ENCODE results near the gene SELENOH. TPM values are rescaled to one million over a fixed set of nuclear protein-coding genes. Genes with fewer than 3 reads are reported as not detected.

The SELENOH gene
- total RNA-seq, 2 experiments from 2014 or later = 148 to 162 TPM

- ChIA-PET POLR2A (interaction anchor here (0.8 to 2.1 kb wide), 3 partner anchors 10 to 49 kb away, joined by 3 to 13 read pairs (median 4); partner anchors contain the start of gene SELENOH), CTCF (interaction anchor here (0.5 to 2.2 kb wide), 13 partner anchors 9 to 84 kb away, joined by 3 to 60 read pairs (median 3); partner anchors contain the start of gene SELENOH)
- H3K27ac Mint-ChIP-seq = no peak within 1 kb of the TSS
- no peaks in the 10 kb centered on the region for H3K27me3 Mint-ChIP-seq
- no peak for DNase-seq
- no peaks in the 10 kb centered on the region for H3K9me3 Mint-ChIP-seq
- H3K4me1 Mint-ChIP-seq = peaks cover 4% of the 10 kb centered on the region
- no peak within 1 kb of the TSS for H3K4me3 Mint-ChIP-seq
- peaks cover 14% of the 10 kb centered on the region for H3K36me3 Mint-ChIP-seq (ENCODE audit: low read depth)
Observed at GRCh38 chr11:57751676-57752253, 10.5 kb downstream of the SELENOH start, which contains the start of gene BTBD18. Gene BTBD18 (minus strand): TSS chr11:57751819. CDS start chr11:57751188, 631 bp downstream.

- Mint-ChIP-seq H3K4me1 (peaks cover 1% of the 10 kb centered on the region), H3K36me3 (ENCODE audit: low read depth) (peaks cover 9% of the 10 kb centered on the region), H3K27me3 (no peaks in the 10 kb centered on the region), H3K4me3 (no peak overlapping the region), H3K27ac (no peak overlapping the region), H3K9me3 (no peaks in the 10 kb centered on the region)
- CTCF ChIA-PET = interaction anchor here (1.1 to 2.2 kb wide), 2 partner anchors 18 to 47 kb away, joined by 3 to 60 read pairs; no protein-coding TSS in a partner anchor
- POLR2A ChIA-PET = interaction anchor here (2.1 kb wide), 1 partner anchor 11 kb away, joined by 13 read pairs; the partner anchor contains the start of gene SELENOH
- no peak for DNase-seq
Observed at GRCh38 chr11:57752954-57753353, 11.7 kb downstream of the SELENOH start.

DNA sequence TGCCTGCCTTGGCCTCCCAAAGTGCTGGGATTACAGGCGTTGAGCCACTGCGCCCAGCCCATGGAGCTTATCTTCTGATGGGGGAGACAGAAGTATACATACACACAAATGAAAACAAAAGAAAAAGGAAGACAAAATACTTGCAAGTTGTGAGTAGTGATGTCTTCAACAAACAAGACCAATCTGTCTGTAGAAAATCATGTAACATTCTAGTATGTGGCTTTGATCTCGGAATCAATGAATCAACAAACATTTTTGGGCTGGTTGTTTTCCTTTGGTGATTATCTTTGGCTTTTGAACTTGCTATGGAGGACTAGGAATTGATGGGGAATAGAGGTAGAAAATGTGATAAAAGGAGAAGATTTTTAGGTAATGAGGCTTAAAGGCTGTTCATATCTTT is 16.9 kb downstream of the SELENOH start:
- no peak for DNase-seq
- peaks cover 4% of the 10 kb centered on the region for H3K27me3 Mint-ChIP-seq
- no peaks in the 10 kb centered on the region for H3K9me3 Mint-ChIP-seq
- ChIA-PET CTCF (interaction anchor here (1.4 to 1.5 kb wide), 2 partner anchors 13 to 43 kb away, joined by 4 read pairs; no protein-coding TSS in a partner anchor), POLR2A (no interaction called here)
- H3K4me3 Mint-ChIP-seq = no peak overlapping the region
- no peak overlapping the region for H3K27ac Mint-ChIP-seq
- H3K4me1 Mint-ChIP-seq = no peaks in the 10 kb centered on the region
- H3K36me3 Mint-ChIP-seq (ENCODE audit: low read depth) = no peaks in the 10 kb centered on the region

DNA sequence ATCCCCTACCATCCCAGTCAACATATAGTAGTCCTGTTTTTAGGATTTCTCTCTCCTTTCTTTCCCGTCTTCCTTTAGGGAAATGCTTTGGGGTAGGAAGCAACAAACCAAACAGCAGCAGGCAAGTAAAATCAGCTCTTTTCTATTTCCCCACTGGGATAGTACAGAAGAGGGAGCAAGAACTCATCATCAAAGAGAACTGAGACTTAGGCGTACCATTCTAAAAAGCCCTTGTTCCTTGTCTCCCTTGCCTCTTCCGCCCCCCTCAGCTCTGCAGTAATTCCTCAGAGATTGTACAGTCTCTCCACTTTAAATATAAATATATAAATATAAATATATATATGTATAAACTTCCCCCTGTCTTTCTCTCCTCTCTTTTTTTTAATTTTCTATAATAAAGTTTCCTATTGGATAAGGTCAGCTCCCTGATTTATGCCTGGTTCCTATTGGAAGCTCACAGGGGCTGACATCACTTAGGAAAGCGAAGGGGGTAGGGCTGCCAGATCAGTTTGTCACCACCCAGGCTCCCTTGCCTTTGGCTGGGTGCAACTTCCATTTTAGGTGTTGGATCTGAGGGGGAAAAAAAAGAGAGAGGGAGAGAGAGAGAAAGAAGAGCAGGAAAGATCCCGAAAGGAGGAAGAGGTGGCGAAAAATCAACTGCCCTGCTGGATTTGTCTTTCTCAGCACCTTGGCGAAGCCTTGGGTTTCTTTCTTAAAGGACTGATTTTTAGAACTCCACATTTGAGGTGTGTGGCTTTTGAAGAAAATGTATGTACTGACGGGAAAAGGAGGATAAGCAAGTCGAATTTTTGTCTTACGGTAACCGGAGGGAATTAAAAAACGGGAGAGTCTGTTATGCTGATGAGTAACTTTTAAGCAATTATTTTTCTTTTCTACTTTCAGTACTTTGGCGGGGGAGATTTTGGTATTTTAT is 20.3 kb downstream of the SELENOH start, which contains the start of gene CTNND1:
Gene CTNND1, plus strand, starts transcription at position 502 of the 934 bp plus-strand sequence. CDS start 29,677 bp downstream, outside the sequence.
- no peaks in the 10 kb centered on the region for H3K9me3 Mint-ChIP-seq
- no peak for DNase-seq
- POLR2A ChIA-PET = no interaction called here
- no peaks in the 10 kb centered on the region for H3K36me3 Mint-ChIP-seq (ENCODE audit: low read depth)
- CTCF ChIA-PET = interaction anchor here (1.2 kb wide), 1 partner anchor 39 kb away, joined by 3 read pairs; no protein-coding TSS in a partner anchor
- H3K4me1 Mint-ChIP-seq = no peaks in the 10 kb centered on the region
- H3K4me3 Mint-ChIP-seq = no peak within 1 kb of the TSS
- H3K27ac Mint-ChIP-seq = no peak within 1 kb of the TSS
- peaks cover 4% of the 10 kb centered on the region for H3K27me3 Mint-ChIP-seq

DNA sequence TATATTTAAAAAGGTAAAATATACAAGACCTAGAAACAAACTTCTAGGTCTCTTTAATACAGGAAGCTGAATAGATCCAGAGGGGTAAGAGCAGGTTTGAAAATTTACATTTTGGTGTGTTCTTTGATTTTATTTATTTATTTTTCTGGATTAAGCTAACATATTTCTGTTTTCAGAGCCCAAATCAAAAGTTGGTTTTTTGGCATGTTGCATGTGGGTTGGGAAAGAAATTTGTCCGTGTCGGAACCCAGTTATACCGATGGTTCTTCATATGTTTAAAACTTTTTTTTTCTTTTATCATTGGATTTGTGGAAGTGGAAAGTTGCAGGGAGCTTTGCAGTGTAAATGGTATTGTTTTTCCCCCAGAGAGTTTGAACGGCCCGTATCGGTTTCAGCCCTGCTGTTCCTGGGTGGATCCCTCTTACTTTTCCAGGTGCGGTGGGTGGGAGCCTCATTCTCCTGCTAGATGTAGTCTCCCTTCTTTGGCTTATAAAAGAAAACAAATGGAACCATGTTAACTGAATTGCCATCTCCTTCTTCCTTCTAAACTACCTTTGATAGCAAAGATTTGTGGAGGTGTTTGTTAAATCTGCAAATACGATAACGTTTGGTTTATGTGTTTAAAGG is 21.1 kb downstream of the SELENOH start:
- H3K27me3 Mint-ChIP-seq = peaks cover 4% of the 10 kb centered on the region
- ChIA-PET POLR2A (no interaction called here), CTCF (interaction anchor here (1.2 kb wide), 1 partner anchor 38 kb away, joined by 3 read pairs; no protein-coding TSS in a partner anchor)

DNA sequence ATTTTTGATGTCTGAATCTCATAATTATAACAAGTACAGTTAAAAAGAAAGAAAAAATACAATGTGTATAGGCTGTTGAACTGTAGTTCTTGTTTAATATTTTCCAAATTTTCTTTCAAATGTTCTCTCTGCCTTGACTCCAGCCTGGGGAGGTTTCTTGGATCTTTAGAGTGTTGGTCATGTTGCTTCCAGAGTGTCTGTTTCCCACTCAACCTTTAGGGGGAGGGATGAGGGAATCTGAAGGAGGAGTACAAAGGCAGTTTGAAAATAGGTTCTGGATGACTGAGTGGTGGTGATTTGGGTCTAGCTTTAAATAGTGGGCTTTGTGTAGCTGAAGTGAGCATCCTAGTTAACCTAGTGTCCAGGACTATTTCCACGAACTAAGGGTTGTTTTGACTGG is 22.3 kb downstream of the SELENOH start:
- CTCF ChIA-PET = no interaction called here
- Mint-ChIP-seq H3K27ac (no peak overlapping the region), H3K4me3 (no peak overlapping the region), H3K36me3 (ENCODE audit: low read depth) (no peaks in the 10 kb centered on the region), H3K4me1 (no peaks in the 10 kb centered on the region), H3K27me3 (peaks cover 4% of the 10 kb centered on the region), H3K9me3 (no peaks in the 10 kb centered on the region)
- DNase-seq = no peak
- POLR2A ChIA-PET = no interaction called here

More for the DNA sequence above, 21.1 kb downstream of the SELENOH start:
- Mint-ChIP-seq H3K27ac (no peak overlapping the region), H3K4me3 (no peak overlapping the region), H3K36me3 (ENCODE audit: low read depth) (no peaks in the 10 kb centered on the region), H3K9me3 (no peaks in the 10 kb centered on the region), H3K4me1 (no peaks in the 10 kb centered on the region)
- no peak for DNase-seq

DNA sequence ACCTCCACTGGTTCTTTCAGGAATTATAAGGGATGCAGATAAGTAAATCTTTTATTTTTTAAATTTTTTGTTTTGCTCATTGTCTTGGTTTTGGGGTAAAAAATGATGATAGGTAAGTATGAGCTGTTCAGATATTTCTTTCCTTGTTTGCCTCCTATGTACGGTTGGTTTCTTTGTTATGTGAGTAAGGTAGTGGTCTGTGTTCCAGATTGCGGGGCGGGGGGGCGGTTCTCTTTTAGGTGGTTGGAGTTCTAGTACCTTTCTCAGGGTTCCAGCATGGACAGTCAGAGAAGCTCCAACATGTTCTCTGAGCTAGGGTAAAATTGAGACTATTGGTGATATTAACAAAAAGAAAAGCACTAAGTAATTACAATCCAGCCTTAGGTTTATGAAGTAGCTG is 22.7 kb downstream of the SELENOH start:
- CTCF ChIA-PET = interaction anchor here (0.7 to 2.7 kb wide), 2 partner anchors 36 to 168 kb away, joined by 3 to 12 read pairs; no protein-coding TSS in a partner anchor
- POLR2A ChIA-PET = no interaction called here
- Mint-ChIP-seq H3K4me1 (no peaks in the 10 kb centered on the region), H3K27ac (no peak overlapping the region), H3K36me3 (ENCODE audit: low read depth) (no peaks in the 10 kb centered on the region), H3K4me3 (no peak overlapping the region), H3K27me3 (peaks cover 4% of the 10 kb centered on the region), H3K9me3 (no peaks in the 10 kb centered on the region)
- no peak for DNase-seq

GRCh38 chr11:57764566-57764965 is 23.3 kb downstream of the SELENOH start:
- Mint-ChIP-seq H3K4me1 (peaks cover 3% of the 10 kb centered on the region), H3K36me3 (ENCODE audit: low read depth) (no peaks in the 10 kb centered on the region), H3K27ac (no peak overlapping the region), H3K4me3 (no peak overlapping the region), H3K27me3 (peaks cover 4% of the 10 kb centered on the region), H3K9me3 (no peaks in the 10 kb centered on the region)
- CTCF ChIA-PET = interaction anchor here (0.7 to 2.7 kb wide), 2 partner anchors 36 to 167 kb away, joined by 3 to 12 read pairs; no protein-coding TSS in a partner anchor
- DNase-seq = no peak
- POLR2A ChIA-PET = no interaction called here

GRCh38 chr11:57764972-57765371 is 23.7 kb downstream of the SELENOH start:
- Mint-ChIP-seq H3K36me3 (ENCODE audit: low read depth) (no peaks in the 10 kb centered on the region), H3K4me1 (peaks cover 5% of the 10 kb centered on the region), H3K27ac (no peak overlapping the region), H3K4me3 (no peak overlapping the region), H3K9me3 (no peaks in the 10 kb centered on the region), H3K27me3 (peaks cover 4% of the 10 kb centered on the region)
- no peak for DNase-seq
- POLR2A ChIA-PET = no interaction called here
- CTCF ChIA-PET = interaction anchor here (2.7 kb wide), 1 partner anchor 35 kb away, joined by 12 read pairs; no protein-coding TSS in a partner anchor

DNA sequence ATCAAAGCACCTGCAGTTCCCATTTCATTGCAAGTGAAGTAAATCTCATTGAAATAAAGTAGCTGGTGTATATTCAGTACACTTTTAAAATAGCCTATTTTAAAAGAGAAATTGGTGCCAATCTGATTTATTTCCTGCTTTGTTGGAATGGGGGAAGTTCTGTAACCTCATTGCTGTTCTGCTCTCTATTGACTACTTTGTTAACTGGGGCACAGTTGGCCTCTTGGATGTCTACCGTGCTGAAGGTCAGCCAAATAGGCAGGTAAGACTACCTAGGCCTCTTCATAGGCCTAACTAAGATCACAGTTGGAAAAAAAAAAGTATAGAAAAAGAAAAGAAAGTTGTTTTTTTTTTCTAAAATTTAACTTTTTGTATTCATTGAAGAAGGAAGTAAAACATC is 29.5 kb downstream of the SELENOH start:
- H3K4me3 Mint-ChIP-seq = no peak overlapping the region
- CTCF ChIA-PET = interaction anchor here (0.7 to 1.1 kb wide), 3 partner anchors 18 to 104 kb away, joined by 3 to 7 read pairs (median 3); no protein-coding TSS in a partner anchor
- peaks cover 9% of the 10 kb centered on the region for H3K4me1 Mint-ChIP-seq
- H3K27ac Mint-ChIP-seq = no peak overlapping the region
- H3K27me3 Mint-ChIP-seq = no peaks in the 10 kb centered on the region
- H3K9me3 Mint-ChIP-seq = no peaks in the 10 kb centered on the region
- no peaks in the 10 kb centered on the region for H3K36me3 Mint-ChIP-seq (ENCODE audit: low read depth)
- no peak for DNase-seq
- POLR2A ChIA-PET = no interaction called here

DNA sequence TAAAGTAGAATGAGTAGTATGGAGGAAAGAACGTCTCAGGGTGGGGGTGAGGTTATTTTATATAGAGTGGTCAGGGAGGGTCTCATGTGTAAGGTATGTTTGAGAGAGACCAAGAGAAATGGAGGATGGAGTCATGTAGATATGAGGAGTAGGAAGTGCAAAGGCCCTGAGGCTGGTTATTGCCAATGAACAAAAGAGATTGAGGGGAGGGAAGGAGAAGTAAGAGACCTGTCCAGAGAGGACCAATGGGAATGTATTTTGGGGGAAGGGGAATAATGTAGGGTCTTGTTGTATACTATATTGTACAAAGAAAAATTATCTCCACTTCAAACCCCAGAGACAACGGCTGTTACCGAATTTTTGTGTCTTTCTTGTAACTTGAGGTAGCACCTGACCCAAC is 30.1 kb downstream of the SELENOH start:
- H3K4me3 Mint-ChIP-seq = no peak overlapping the region
- no peaks in the 10 kb centered on the region for H3K27me3 Mint-ChIP-seq
- DNase-seq = no peak
- H3K36me3 Mint-ChIP-seq (ENCODE audit: low read depth) = no peaks in the 10 kb centered on the region
- ChIA-PET POLR2A (no interaction called here), CTCF (interaction anchor here (0.7 to 1.1 kb wide), 2 partner anchors 19 to 103 kb away, joined by 3 read pairs; no protein-coding TSS in a partner anchor)
- no peak overlapping the region for H3K27ac Mint-ChIP-seq
- H3K4me1 Mint-ChIP-seq = peaks cover 9% of the 10 kb centered on the region
- no peaks in the 10 kb centered on the region for H3K9me3 Mint-ChIP-seq

DNA sequence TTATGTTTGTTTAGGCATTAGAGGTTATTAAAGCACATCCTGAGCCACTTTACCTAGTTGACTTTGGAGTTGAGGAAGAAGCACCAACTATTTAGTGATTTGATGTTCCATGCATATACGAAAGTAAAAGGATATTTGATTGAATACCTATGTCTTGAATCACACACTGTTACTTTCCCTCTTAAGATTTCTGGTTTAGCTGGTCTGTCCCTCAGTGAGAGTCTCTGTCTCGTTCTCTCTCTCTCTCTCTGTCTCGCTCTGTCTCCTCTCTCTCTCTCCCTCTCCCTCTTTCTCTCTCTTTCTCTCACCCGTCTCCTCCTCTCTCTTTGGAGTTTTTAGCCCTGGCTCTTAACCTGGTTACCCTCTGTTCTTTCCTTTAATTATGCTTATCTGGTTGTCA is 31.3 kb downstream of the SELENOH start:
- peaks cover 9% of the 10 kb centered on the region for H3K4me1 Mint-ChIP-seq

More for the DNA sequence above, 31.3 kb downstream of the SELENOH start:
- H3K27me3 Mint-ChIP-seq = no peaks in the 10 kb centered on the region
- no peak for DNase-seq
- ChIA-PET POLR2A (no interaction called here), CTCF (no interaction called here)
- no peaks in the 10 kb centered on the region for H3K36me3 Mint-ChIP-seq (ENCODE audit: low read depth)
- no peaks in the 10 kb centered on the region for H3K9me3 Mint-ChIP-seq
- H3K4me3 Mint-ChIP-seq = no peak overlapping the region
- H3K27ac Mint-ChIP-seq = no peak overlapping the region

All from activated CD4-positive, alpha-beta memory T cell treated with anti-CD3 and anti-CD28 coated beads, Interleukin-2, amount 10 ng/mL, durations not matched to agents 7 days and 5 days (primary cell).